Central memory CD8-positive, alpha-beta T cell (primary cell): ENCODE data around the gene TNKS1BP1.

ENCODE experiments used
- ATAC-seq: fragments of 150-1000 bp; cut with Tn5 transposase; replicated peaks from 2 replicates; pipeline ENCODE4 v1.10.0; 2022; ENCODE audit warnings: mild to moderate bottlenecking, moderate FRiP score, moderate number of reproducible peaks; ENCODE audit not compliant: poor library complexity, severe bottlenecking; ENCODE audit errors: extremely low read depth
- DNase-seq, 2 donors: peaks; one replicate each; pipeline ENCODE4 v3.0.0; 2021; ENCODE audit warnings: low spot score in 2 of 2
- H3K27ac Mint-ChIP-seq: one replicate; pipeline ENCODE4 v1.8.0; 2022; ENCODE audit warnings: low read depth, mild to moderate bottlenecking, moderate library complexity, mixed read lengths
- H3K27me3 Mint-ChIP-seq: one replicate; pipeline ENCODE4 v1.8.0; 2022; ENCODE audit warnings: mixed read lengths
- H3K36me3 Mint-ChIP-seq: one replicate; pipeline ENCODE4 v1.8.0; 2022; ENCODE audit warnings: mild to moderate bottlenecking, moderate library complexity, mixed read lengths; ENCODE audit not compliant: insufficient read depth
- H3K4me1 Mint-ChIP-seq: one replicate; pipeline ENCODE4 v1.8.0; 2022; ENCODE audit warnings: mixed read lengths
- H3K4me3 Mint-ChIP-seq: one replicate; pipeline ENCODE4 v1.8.0; 2022; ENCODE audit warnings: mild to moderate bottlenecking, moderate library complexity, mixed read lengths
- H3K9me3 Mint-ChIP-seq: one replicate; pipeline ENCODE4 v1.8.0; 2022; ENCODE audit warnings: mixed read lengths

The TNKS1BP1 gene

DNA sequence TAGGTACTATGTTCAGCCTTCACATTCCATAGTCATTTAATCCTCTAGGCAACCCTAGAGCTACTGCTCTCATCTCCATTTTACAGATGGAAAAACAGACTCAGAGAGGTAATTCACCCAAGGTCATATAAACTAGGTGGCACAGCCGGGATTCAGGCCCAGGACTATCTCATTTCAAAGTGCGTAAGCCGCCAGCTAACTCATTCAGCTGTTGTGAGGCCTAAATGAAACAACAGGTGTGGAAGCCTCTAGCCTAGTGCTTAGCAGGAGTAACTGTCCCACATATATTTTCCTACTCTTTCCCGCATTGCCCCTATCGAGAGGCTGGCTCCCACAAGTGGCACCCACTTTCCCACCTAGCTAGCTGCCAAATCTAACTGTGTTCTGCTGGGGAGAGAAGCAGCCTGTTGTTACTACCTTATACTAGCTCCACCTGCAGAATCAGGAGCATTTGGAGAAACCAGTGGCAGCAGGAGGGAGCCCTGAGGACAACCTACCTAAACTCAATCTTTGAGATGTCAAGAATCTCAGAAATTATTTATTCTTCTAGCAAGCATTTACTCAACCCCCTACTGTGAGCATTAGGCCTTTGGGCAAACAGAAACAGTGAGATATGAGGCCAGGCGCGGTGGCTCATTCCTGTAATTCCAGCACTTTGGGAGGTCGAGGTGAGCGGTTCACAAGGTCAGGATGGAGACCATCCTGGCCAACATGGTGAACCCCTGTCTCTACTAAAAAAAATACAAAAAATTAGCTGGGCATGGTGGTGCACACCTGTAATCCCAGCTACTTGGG lies 35.3 kb upstream of the TNKS1BP1 start:
- no peak for ATAC-seq
- no peak overlapping the region for H3K4me3 Mint-ChIP-seq
- H3K9me3 Mint-ChIP-seq, result no peaks in the 10 kb centered on the region
- H3K27me3 Mint-ChIP-seq, result peaks cover 15% of the 10 kb centered on the region
- no peak overlapping the region for H3K27ac Mint-ChIP-seq
- H3K4me1 Mint-ChIP-seq, result no peaks in the 10 kb centered on the region
- H3K36me3 Mint-ChIP-seq, result no peaks in the 10 kb centered on the region
- DNase-seq, result no peak

DNA sequence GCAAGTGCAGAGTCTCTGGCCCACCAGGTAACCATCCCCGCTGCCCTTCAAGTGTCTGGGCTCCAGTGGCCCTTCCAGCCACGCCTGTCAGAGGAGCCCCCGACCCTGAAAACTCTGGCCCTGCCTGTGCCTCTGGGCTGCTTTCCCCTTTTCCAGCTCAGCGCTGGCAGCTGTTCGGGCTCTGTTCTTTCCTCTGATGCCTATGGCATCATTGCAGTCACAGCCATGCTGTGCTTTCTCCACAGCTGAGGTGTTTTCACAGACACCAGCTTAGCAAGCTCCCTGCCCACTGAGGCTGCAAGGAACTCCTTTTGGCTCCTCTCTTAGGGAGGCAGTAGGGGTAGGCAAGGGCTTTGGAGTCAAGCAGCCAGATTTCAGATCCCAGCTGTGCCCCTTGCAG lies 34.6 kb upstream of the TNKS1BP1 start:
- ATAC-seq, result no peak
- Mint-ChIP-seq H3K27me3 (peaks cover 15% of the 10 kb centered on the region), H3K27ac (no peak overlapping the region), H3K36me3 (no peaks in the 10 kb centered on the region), H3K9me3 (no peaks in the 10 kb centered on the region), H3K4me1 (no peaks in the 10 kb centered on the region), H3K4me3 (no peak overlapping the region)
- DNase-seq, result no peak

DNA sequence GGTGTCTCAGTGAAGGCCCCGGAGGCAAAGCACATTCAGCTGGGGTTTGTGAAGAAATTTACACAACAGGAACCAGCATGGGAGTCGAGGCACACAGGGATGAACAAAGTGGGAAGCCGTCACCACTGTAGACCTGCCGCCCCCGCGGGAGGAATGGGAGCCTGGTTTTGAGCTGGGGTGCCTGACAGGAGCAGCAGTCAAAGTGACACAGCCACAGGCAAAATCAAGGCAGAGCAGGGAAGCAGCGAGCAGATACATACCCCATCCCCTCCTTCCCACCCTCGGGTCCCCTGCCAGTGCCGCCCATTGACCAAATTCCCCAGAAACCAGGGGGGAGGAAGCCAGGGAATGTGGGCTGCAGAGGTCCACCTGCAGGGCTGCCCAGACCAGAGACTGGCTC lies 34.2 kb upstream of the TNKS1BP1 start:
- no peaks in the 10 kb centered on the region for H3K36me3 Mint-ChIP-seq
- no peaks in the 10 kb centered on the region for H3K9me3 Mint-ChIP-seq
- H3K4me1 Mint-ChIP-seq, result no peaks in the 10 kb centered on the region
- H3K27ac Mint-ChIP-seq, result no peak overlapping the region
- ATAC-seq, result no peak
- no peak overlapping the region for H3K4me3 Mint-ChIP-seq
- peaks cover 15% of the 10 kb centered on the region for H3K27me3 Mint-ChIP-seq
- DNase-seq, result no peak

DNA sequence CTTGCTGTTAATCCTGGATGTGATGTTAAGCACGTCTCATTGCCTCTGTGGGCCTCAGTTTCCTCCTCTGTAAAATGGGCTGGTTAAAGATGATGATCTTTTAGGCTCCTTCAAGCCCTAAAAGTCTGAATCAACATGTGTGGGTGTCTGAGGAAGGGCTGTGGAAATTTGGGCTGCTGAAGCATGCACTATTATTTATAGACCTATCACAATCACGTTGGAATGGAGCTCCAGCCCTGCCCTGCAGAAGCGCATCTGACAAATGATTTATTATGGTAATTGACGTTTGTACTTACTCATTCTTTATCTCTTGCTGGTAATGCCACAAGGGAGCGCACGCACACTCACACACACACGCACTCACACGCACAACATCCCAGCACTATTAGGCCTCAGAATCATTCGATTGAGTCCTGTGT lies 33.8 kb upstream of the TNKS1BP1 start:
- no peaks in the 10 kb centered on the region for H3K36me3 Mint-ChIP-seq
- H3K27ac Mint-ChIP-seq, result no peak overlapping the region
- H3K9me3 Mint-ChIP-seq, result no peaks in the 10 kb centered on the region
- no peaks in the 10 kb centered on the region for H3K4me1 Mint-ChIP-seq
- H3K27me3 Mint-ChIP-seq, result peaks cover 12% of the 10 kb centered on the region
- no peak for DNase-seq
- H3K4me3 Mint-ChIP-seq, result no peak overlapping the region
- no peak for ATAC-seq

DNA sequence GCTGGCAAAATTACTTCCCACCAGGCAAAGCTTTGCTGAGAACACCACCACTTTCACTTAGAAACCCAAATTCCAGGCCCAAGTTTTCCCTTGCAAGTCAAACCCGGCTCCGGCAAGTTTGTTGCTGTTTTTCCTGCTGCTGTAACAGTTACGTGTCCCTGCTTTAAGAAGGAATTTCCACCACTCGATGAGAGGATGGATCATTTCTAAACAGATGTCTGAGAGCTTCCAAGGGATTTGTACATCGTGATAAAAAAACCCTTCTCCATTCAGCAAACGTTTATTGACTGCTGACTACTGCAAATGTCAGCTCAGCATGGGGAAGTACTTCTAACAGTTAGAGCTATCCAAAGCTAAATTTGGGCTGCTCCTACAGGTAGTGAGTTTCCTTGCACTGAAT lies 33.1 kb upstream of the TNKS1BP1 start:
- Mint-ChIP-seq H3K27ac (no peak overlapping the region), H3K36me3 (no peaks in the 10 kb centered on the region), H3K4me1 (no peaks in the 10 kb centered on the region)

DNA sequence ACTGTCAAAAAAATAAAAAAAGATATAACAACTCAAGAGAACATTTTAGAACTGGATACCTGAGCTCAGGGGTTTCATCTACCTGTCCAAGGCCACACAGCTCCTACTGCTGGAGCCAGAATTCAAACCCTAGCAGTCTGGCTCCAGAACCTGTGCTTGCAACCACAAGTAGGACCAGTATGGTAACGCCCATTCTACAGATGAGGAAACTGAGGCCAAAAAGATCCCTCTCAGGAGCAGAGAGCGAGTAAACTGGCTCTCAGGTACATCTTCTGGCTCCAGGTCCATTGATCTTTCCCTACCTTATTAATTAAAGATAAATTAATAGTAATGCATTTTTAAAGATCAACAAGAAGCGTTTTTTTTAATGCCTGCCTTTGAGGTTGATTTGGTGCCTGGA lies 32.6 kb upstream of the TNKS1BP1 start:
- Mint-ChIP-seq H3K27ac (no peak overlapping the region), H3K4me1 (no peaks in the 10 kb centered on the region), H3K36me3 (no peaks in the 10 kb centered on the region), H3K4me3 (no peak overlapping the region), H3K9me3 (no peaks in the 10 kb centered on the region), H3K27me3 (peaks cover 12% of the 10 kb centered on the region)
- ATAC-seq (no peak), DNase-seq (no peak)

More for the DNA sequence above, 33.1 kb upstream of the TNKS1BP1 start:
- Mint-ChIP-seq H3K27me3 (peaks cover 12% of the 10 kb centered on the region), H3K4me3 (no peak overlapping the region), H3K9me3 (no peaks in the 10 kb centered on the region)
- ATAC-seq, result no peak
- no peak for DNase-seq

DNA sequence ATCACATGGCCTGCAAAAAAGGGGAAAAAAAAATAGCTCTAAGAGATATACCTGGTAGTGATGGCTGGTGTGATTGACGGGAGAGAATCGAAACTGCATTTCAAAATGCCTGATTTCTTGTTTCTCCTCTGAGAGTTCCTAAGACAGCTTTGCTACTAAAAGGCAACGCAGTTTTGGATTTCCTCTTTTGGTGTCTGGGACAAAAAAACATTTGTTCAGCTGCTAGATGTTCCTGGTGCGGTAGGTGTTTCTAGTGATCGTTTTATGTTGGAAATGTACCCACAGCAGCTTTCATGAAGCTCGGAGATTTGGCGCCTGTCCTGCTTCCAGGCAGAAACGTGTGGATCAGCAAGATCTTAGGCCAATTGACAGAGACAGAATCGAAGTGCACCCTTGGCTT lies 31.5 kb upstream of the TNKS1BP1 start:
- Mint-ChIP-seq H3K4me1 (no peaks in the 10 kb centered on the region), H3K27ac (no peak overlapping the region), H3K36me3 (no peaks in the 10 kb centered on the region), H3K9me3 (no peaks in the 10 kb centered on the region), H3K4me3 (no peak overlapping the region), H3K27me3 (peaks cover 12% of the 10 kb centered on the region)
- ATAC-seq, result no peak
- no peak for DNase-seq

DNA sequence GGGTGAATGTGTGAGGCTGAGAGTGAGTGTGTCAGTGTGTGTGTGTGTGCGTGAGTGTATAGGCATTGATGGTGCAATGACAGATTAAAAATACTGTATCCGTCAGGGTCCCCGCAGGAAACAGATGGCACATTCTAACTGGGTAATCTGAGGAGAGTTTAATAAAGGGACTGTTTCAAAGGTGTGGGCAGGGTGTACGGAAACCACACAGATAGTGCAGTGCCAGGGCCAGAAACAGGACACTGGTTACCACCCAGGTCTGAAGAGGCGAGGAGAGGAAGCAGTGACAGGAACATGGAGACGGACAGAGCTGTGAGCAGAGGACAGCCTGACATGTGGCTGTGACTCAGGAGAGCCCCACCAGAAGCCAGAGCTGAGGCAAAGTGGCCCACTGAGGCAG lies 29.9 kb upstream of the TNKS1BP1 start:
- no peak overlapping the region for H3K4me3 Mint-ChIP-seq

DNA sequence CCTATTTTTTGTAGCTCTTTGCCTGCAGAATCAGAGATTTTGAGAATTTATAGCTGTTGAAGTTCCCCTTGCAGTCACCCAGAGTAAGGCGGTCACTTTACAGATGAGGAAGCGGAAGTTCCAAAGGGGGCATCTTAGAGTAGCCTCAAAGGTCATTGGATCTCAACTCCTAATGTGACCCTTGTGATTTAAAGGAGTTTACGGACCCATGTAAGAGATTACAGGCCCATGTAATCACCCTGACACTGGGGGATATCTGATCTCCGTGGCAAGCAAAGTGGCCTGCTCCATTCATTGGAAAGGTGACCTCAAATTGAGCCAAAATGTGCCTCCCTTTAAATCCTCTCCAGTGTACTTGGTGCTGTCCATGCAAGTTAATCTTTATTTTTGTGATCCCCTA lies 29.1 kb upstream of the TNKS1BP1 start:
- Mint-ChIP-seq H3K4me3 (no peak overlapping the region), H3K4me1 (no peaks in the 10 kb centered on the region), H3K27ac (no peak overlapping the region), H3K27me3 (peaks cover 12% of the 10 kb centered on the region), H3K36me3 (no peaks in the 10 kb centered on the region), H3K9me3 (no peaks in the 10 kb centered on the region)
- DNase-seq (no peak), ATAC-seq (no peak)

More for the DNA sequence above, 29.9 kb upstream of the TNKS1BP1 start:
- H3K9me3 Mint-ChIP-seq, result no peaks in the 10 kb centered on the region
- ATAC-seq (no peak), DNase-seq (no peak)
- H3K4me1 Mint-ChIP-seq, result no peaks in the 10 kb centered on the region
- peaks cover 12% of the 10 kb centered on the region for H3K27me3 Mint-ChIP-seq
- no peak overlapping the region for H3K27ac Mint-ChIP-seq
- no peaks in the 10 kb centered on the region for H3K36me3 Mint-ChIP-seq

DNA sequence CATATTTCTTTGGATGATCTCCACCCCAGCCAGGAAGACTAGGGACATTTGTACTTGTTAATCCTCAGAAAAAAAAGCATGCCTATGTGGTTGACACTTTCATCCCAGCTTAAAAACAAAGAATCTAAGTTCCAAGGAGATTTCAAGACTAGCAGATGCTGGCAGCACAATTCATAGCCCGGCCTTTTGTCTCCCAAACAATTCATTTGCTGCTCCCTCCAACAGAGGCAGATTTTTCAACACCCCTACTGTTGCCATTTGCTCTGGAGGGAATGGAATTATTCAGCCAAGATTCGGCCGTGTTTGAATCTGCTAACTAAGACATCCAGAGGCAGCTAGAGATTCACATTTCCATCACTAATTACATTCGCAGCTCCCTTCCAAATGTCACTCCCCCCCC lies 28.7 kb upstream of the TNKS1BP1 start:
- Mint-ChIP-seq H3K27me3 (peaks cover 12% of the 10 kb centered on the region), H3K27ac (no peak overlapping the region), H3K9me3 (no peaks in the 10 kb centered on the region), H3K36me3 (no peaks in the 10 kb centered on the region), H3K4me1 (no peaks in the 10 kb centered on the region), H3K4me3 (no peak overlapping the region)
- DNase-seq (no peak), ATAC-seq (no peak)

DNA sequence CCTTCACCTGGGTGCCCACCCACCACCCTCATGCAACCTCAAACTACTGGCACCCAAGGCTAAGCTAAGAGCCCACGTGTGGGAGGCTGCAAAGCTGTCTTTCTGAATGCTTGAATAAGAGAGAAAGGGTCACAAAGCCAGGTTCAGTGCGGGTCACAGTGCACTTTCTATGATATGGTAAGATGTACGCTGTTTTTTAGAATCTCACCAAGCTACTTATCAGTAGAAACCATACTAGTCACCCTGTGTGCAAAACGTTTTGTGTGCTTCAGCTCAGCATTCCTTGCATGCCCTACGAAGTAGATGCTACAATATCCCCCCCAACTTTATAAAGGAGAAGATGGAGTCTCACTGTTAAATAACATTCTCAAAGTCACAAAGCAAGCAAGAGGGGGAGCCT lies 28.3 kb upstream of the TNKS1BP1 start:
- H3K36me3 Mint-ChIP-seq, result no peaks in the 10 kb centered on the region
- H3K4me1 Mint-ChIP-seq, result no peaks in the 10 kb centered on the region
- H3K27ac Mint-ChIP-seq, result no peak overlapping the region
- DNase-seq (no peak), ATAC-seq (no peak)
- no peak overlapping the region for H3K4me3 Mint-ChIP-seq
- peaks cover 12% of the 10 kb centered on the region for H3K27me3 Mint-ChIP-seq
- no peaks in the 10 kb centered on the region for H3K9me3 Mint-ChIP-seq

DNA sequence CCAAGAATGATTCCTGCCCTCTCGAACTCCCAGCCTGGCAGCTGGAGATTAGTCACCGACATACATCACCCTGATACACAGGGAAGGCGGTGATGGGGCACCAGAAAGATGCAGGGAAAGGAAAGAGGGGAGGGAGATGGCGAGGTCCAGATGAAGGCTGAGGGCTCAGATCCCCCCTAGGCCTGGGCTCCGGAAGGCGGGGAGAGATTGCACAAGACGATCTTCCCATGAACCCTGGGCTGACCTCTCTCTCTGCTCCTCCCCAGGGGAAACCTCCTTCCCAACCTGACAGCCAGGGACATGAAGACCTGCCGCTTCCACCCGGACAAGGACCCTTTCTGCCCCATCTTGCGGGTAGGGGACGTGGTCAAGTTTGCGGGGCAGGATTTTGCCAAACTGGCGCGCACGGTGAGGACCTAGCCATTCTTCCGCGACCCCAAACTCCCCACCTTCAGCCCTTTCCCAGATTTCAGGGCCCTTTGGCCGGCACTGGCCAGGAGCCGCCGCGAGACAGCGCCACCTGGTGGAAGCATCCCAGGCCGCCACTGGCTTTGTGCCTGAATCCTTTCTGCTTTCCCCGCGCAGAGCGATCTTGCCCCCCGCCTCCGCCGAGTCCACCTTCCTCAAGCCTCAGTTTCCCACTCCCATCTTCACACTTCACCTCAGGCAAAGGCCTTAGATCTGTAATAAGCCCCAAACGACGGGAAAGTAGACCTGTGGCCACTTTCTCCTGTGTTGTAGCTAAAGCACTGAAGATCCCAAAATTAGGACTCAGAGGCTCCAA lies 24.9 kb upstream of the TNKS1BP1 start:
- H3K4me3 Mint-ChIP-seq, result no peak overlapping the region
- H3K4me1 Mint-ChIP-seq, result peaks cover 7% of the 10 kb centered on the region
- no peaks in the 10 kb centered on the region for H3K9me3 Mint-ChIP-seq
- no peaks in the 10 kb centered on the region for H3K36me3 Mint-ChIP-seq
- H3K27ac Mint-ChIP-seq, result no peak overlapping the region
- ATAC-seq (no peak), DNase-seq (peak; percentile 21 to 54)
- H3K27me3 Mint-ChIP-seq, result peaks cover 7% of the 10 kb centered on the region
